DND-41 (cell line): Measurements from ENCODE around the gene SOS2.
"Not testable (repeated sequence)": the region's sequence is repeated elsewhere in the genome, so short reads cannot be mapped to it uniquely, and the experiment has no call there.

Experiments used
- ATAC-seq: fragments of 200-7000 bp; cut with Tn5 transposase; 3 replicates; pipeline ENCODE4 v1.9.1; 2021; ENCODE audit warnings: low read depth; ENCODE audit not compliant: insufficient read depth
- DNase-seq: peaks from one replicate; pipeline ENCODE4 v3.0.0-alpha.2; 2020
- H2AFZ ChIP-seq: 2 replicates; pipeline ENCODE4 v1.6.0; 2012; ENCODE audit warnings: low read depth, low read length
- H3K27ac ChIP-seq: 2 replicates; pipeline ENCODE4 v1.5.1; 2012; ENCODE audit warnings: low read length, inconsistent platforms
- H3K27me3 ChIP-seq: fragments of 200-600 bp; sonication (generic); 2 replicates; pipeline ENCODE4 v1.6.0; 2012; ENCODE audit warnings: low read length, mild to moderate bottlenecking, inconsistent platforms; ENCODE audit not compliant: insufficient read depth, poor library complexity
- H3K36me3 ChIP-seq: 2 replicates; pipeline ENCODE4 v1.5.1; 2012; ENCODE audit warnings: low read length, inconsistent platforms; ENCODE audit not compliant: insufficient read depth
- H3K4me1 ChIP-seq: 2 replicates; pipeline ENCODE4 v1.5.1; 2012; ENCODE audit warnings: mild to moderate bottlenecking, low read length; ENCODE audit not compliant: insufficient read depth
- H3K4me2 ChIP-seq: 2 replicates; pipeline ENCODE4 v1.6.0; 2012; ENCODE audit warnings: mild to moderate bottlenecking, moderate library complexity, low read length, inconsistent platforms; ENCODE audit not compliant: insufficient read depth
- H3K4me3 ChIP-seq, 2 experiments: fragments of 200-600 bp in 1 of 2; shearing (Covaris generic) in 1 of 2; 2 replicates each; pipeline ENCODE4 v1.5.1; 2012 to 2016; ENCODE audit warnings: inconsistent platforms in 2 of 2, low read length in 2 of 2, mild to moderate bottlenecking in 2 of 2, low read depth in 1 of 2, moderate library complexity in 1 of 2
- H3K79me2 ChIP-seq: 2 replicates; pipeline ENCODE4 v1.6.0; 2012; ENCODE audit warnings: low read length, inconsistent platforms; ENCODE audit not compliant: insufficient read depth
- H3K9ac ChIP-seq: 2 replicates; pipeline ENCODE4 v1.6.0; 2012; ENCODE audit warnings: low read depth, mild to moderate bottlenecking, inconsistent platforms, low read length, moderate library complexity
- H3K9me3 ChIP-seq: 2 replicates; pipeline ENCODE4 v1.5.1; 2012; ENCODE audit warnings: low read length, moderate library complexity, mild to moderate bottlenecking, inconsistent platforms; ENCODE audit not compliant: insufficient read depth, severe bottlenecking
- H4K20me1 ChIP-seq: 2 replicates; pipeline ENCODE4 v1.6.0; 2012; ENCODE audit warnings: low read length; ENCODE audit not compliant: insufficient read depth
- EZH2 ChIP-seq: IDR thresholded peaks from 3 replicates; pipeline ENCODE4 v1.6.1; 2012; ENCODE audit warnings: borderline replicate concordance, low read depth, mild to moderate bottlenecking, moderate library complexity, low read length, inconsistent platforms; ENCODE audit not compliant: severe bottlenecking
- TF ChIP-seq, protein P1 (sequence below): IDR thresholded peaks from 2 replicates; pipeline ENCODE4 v1.5.1; 2012; ENCODE audit warnings: borderline replicate concordance, low read length, moderate library complexity, mild to moderate bottlenecking; ENCODE audit not compliant: poor library complexity, severe bottlenecking; ENCODE audit errors: extremely low read depth

Gene SOS2

DNA sequence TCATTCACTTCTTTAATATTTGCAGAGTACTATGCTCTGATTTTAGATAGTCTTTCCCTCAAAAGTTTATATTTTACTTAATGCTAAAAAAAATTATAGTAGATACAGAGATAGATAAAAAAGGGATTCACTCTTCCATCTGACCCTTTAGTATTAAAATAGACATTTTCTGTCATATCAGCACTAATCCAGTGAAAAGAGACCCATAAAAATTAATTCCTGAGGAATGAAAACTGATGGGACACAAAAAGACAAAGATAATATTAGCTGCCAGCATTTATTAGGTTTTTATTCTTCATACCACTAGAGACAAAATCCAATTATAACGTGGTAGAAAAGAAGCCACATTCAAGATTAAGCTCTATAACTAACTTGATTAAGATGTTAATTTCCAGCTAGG lies 45.3 kb downstream of the SOS2 start:
- ATAC-seq, result no peak

DNA sequence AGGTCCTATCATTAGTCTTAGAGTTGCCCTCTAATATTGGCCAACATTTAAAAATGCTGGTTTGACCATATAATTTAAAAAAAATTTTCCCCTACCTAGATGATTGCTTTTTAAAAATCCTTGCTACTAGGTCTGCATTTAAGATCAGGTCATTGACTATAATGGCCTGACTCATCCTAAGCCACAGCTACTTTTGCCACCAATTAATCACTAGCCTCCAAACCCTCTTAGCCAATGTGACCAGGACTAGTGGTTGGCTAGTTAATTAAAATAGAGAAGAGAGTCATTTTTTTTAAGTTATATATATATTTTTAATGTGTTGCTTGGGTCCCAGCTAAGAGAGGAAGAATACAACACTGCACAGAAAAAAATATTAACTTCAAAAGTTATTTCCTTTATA lies 57.5 kb downstream of the SOS2 start:
- TF ChIP-seq, protein P1, sequence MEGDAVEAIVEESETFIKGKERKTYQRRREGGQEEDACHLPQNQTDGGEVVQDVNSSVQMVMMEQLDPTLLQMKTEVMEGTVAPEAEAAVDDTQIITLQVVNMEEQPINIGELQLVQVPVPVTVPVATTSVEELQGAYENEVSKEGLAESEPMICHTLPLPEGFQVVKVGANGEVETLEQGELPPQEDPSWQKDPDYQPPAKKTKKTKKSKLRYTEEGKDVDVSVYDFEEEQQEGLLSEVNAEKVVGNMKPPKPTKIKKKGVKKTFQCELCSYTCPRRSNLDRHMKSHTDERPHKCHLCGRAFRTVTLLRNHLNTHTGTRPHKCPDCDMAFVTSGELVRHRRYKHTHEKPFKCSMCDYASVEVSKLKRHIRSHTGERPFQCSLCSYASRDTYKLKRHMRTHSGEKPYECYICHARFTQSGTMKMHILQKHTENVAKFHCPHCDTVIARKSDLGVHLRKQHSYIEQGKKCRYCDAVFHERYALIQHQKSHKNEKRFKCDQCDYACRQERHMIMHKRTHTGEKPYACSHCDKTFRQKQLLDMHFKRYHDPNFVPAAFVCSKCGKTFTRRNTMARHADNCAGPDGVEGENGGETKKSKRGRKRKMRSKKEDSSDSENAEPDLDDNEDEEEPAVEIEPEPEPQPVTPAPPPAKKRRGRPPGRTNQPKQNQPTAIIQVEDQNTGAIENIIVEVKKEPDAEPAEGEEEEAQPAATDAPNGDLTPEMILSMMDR, result no peak
- TF ChIP-seq EZH2, result no peak
- Histone ChIP-seq H3K9me3 (no peaks in the 10 kb centered on the region), H3K9ac (no peak overlapping the region), H3K36me3 (peaks cover 9% of the 10 kb centered on the region; the same call in 1 of the 2 replicates), H4K20me1 (no peaks in the 10 kb centered on the region), H3K4me3 (no peak overlapping the region), H3K27me3 (no peaks in the 10 kb centered on the region), H3K27ac (no peak overlapping the region), H2AFZ (no peak overlapping the region), H3K4me2 (no peak overlapping the region), H3K79me2 (no peaks in the 10 kb centered on the region), H3K4me1 (no peaks in the 10 kb centered on the region)
- DNase-seq (no peak), ATAC-seq (no peak)

More for the DNA sequence above, 45.3 kb downstream of the SOS2 start:
- no peaks in the 10 kb centered on the region for H3K9me3 ChIP-seq
- H3K27me3 ChIP-seq, result no peaks in the 10 kb centered on the region
- H3K4me2 ChIP-seq, result no peak overlapping the region
- no peaks in the 10 kb centered on the region for H4K20me1 ChIP-seq
- H2AFZ ChIP-seq, result no peak overlapping the region
- no peaks in the 10 kb centered on the region for H3K4me1 ChIP-seq
- H3K36me3 ChIP-seq, result peaks cover 21% of the 10 kb centered on the region
- DNase-seq, result no peak
- H3K27ac ChIP-seq, result no peak overlapping the region
- H3K9ac ChIP-seq, result no peak overlapping the region
- H3K4me3 ChIP-seq, result no peak overlapping the region
- TF ChIP-seq, protein P1, result no peak
- TF ChIP-seq EZH2, result no peak
- no peaks in the 10 kb centered on the region for H3K79me2 ChIP-seq

DNA sequence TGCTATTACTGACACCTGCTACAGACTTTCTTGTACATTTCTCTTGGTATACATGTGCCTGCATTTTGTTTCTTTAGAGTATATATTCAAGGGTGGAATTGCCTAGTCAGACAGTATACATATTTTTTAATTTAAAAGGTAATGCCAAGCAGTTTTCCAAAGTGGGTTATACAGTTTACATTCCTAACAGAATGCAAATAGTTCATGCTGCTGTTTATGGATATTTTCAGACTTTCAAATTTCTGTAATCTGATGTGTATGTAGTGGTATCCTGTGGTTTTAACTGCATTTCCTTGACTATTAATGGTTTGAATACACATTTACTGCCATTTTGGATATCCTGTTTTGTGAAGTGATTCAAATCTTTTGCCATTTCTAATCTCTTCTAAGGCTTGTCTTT lies 59.5 kb downstream of the SOS2 start:
- Histone ChIP-seq H3K36me3 (peaks cover 7% of the 10 kb centered on the region; the same call in 1 of the 2 replicates), H3K9ac (no peak overlapping the region), H3K4me3 (no peak overlapping the region), H3K27ac (no peak overlapping the region), H3K79me2 (no peaks in the 10 kb centered on the region), H3K4me1 (no peaks in the 10 kb centered on the region), H4K20me1 (no peaks in the 10 kb centered on the region), H3K27me3 (no peaks in the 10 kb centered on the region), H3K9me3 (no peaks in the 10 kb centered on the region), H2AFZ (no peak overlapping the region), H3K4me2 (no peak overlapping the region)
- DNase-seq (no peak), ATAC-seq (no peak)
- TF ChIP-seq EZH2, result no peak
- TF ChIP-seq, protein P1, result no peak

DNA sequence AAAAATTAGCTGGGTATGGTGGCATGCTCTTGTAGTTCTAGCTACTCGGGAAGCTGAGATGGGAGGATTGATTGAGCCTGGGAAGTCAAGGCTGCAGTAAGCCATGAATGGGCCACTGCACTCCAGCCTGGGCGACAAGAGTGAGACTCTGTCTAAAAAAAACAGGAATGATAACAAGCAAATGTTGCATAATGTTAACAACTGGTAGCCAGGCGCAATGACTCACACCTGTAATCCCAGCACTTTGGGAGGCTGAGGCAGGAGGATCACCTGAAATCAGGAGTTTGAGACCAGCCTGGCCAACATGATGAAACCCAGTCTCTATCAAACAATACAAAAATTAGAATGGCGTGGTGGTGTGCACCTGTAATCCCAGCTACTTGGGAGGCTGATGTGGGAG lies 64.0 kb downstream of the SOS2 start:
- H3K27ac ChIP-seq, DNase-seq, H3K36me3 ChIP-seq, H3K9ac ChIP-seq, H3K27me3 ChIP-seq, H3K79me2 ChIP-seq, H2AFZ ChIP-seq, H3K4me1 ChIP-seq, ATAC-seq, H3K4me2 ChIP-seq, H3K4me3 ChIP-seq, H4K20me1 ChIP-seq, H3K9me3 ChIP-seq: not testable (repeated sequence)
